NCI-H345 treated with DMSO at 0.1 percent for 48 hours (cell line): ENCODE results near the gene TMEM51.
"Not testable (repeated sequence)": the region's sequence is repeated elsewhere in the genome, so short reads cannot be mapped to it uniquely, and the experiment has no call there.

Experiments used
- DNase-seq: peaks from one replicate; lab custom pipeline; 2025; ENCODE audit not compliant: unreplicated experiment; lab: John Stamatoyannopoulos, UW

Gene TMEM51

DNA sequence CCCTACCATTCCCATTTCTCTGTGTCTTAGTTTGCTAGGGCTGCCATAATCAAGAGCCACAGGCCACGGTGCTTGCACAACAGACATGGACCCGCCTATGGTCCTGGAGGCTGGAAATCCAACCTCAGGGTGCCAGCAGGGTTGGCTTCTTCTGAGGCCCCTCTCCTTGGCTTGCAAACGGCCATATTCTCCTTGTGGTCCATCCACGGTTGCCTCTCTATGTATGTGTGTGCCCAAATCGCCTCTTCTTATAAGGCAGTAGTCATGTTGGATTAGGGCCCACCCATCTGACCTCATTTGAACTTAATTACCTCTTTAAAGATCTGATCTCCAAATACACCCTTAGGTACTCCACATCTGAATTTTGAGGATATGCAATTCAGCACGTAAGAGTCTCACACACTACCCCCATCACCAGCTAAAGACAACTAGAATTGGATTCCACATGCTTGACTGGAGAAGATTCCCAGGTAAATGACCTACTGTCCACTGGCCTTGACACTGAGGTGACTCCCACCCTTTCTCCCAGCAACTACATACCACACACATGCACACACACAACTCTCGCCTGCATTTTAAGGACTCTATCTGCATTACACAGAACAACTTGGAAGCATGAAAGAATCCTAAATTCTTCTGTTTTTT lies 28.3 kb upstream of the TMEM51 start:
- no peak for DNase-seq

DNA sequence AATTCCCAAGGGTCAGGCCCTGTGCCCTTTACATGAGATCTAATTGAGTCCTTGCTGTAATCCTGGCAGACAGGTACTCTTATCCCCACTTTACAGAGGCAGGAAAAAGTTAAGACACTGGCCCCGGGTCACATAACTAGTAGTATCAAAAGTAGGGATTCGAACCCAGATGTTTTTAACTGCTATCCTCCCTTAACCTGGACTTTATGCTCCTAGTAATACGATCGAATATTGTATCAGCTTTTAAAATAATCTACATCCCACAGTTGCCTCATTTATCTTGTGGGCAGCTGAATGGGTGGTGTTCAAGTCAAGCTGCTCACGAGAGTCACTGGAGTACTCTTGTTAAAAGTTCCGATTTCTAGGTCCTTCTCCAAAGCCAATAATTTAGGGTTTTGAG lies 25.5 kb upstream of the TMEM51 start:
- DNase-seq = no peak

- peak; percentile 30 for DNase-seq
Observed at GRCh38 chr1:15128520-15129313, 24.8 kb upstream of the TMEM51 start.

- no peak for DNase-seq
Observed at GRCh38 chr1:15129944-15130343, 23.6 kb upstream of the TMEM51 start.

DNA sequence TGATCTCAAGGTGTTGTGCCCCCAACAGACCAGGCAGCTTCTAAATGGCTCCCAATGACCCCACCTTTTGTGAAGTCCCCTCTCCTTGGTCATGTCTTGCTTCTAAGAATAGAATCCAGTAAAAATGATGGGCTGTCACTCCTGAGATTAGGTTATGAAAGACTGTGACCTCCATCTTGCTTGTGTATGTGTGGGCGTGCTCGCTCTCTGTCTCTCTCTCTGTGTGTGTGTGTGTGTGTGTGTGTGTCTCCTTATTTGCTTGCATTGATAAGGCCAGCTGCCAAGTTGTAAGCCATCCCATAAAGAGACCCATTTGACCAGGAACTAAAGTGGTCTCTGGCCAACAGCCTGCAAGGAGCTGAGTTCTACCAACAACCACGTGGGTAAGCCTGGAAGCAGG lies 22.9 kb upstream of the TMEM51 start:
- no peak for DNase-seq

DNA sequence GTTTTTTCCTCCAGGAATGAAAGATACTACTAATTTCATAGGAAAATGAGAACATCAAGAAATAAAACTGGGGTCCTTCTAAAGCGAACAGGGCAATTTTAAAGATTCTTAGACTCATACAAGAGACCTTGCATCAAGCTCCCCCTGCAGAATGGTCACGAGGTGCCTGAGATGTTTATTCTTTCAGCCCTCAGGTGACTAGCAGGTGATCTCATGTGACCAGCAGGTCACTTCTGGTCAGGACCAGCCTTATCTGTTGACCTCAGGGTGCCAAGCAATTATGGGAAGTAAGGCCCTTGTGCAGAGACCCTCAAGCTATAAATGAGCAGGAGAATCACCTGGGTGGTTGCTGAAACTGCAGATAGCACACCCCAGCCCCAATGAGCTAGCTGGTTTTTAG lies 20.6 kb upstream of the TMEM51 start:
- no peak for DNase-seq

- DNase-seq = no peak
Observed at GRCh38 chr1:15134285-15134684, 19.3 kb upstream of the TMEM51 start.

DNA sequence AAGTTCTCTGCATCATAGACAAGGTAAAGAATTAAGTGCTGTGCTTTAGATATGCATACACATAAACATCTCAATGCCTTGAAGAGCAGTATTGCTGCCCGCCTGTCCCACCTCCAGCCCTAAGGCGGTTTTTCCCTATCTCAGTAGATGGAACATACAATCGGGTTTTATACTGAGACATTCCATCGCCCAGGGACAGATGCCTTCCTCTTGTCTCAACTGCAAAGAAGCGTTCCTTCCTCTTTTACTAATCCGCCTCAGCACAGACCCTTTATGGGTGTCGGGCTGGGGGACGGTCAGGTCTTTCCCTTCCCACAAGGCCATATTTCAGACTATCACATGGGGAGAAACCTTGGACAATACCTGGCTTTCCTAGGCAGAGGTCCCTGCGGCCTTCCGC lies 17.9 kb upstream of the TMEM51 start:
- DNase-seq = not testable (repeated sequence)

GRCh38 chr1:15137809-15138208 lies 15.7 kb upstream of the TMEM51 start:
- no peak for DNase-seq

DNA sequence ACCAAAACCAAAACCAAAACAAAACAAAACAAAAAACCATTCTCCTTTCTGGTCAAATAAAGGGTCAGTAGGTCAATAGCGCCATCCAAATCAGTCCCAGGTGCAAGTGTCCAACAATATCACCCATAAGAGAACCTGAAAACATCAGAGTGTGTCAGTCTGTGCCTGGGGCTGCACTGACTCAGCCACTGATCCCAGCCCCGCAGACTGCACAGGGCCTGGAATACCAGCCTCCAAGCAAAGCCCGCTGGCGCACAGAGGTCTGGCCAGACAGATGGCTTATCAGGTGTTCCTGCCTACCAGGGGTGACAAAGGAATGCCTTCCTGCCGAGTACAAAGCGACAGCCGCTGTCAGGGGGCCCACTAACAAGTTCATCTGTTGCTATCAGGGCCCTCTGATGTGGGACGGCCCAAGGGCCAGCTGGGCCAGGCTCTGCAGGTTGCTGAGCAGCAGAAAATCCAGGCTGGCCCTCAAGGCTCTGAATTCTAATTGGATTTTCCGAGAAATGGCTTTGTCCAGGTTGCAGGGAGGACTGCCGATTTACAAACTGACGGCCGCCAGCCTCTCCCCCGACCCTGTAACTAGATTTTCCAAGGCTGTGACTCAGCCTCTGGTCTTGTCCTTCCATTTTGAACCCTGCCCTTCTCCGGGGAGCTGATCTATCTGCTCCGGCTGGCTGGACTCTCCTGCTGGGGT lies 13.7 kb upstream of the TMEM51 start:
- no peak for DNase-seq

DNA sequence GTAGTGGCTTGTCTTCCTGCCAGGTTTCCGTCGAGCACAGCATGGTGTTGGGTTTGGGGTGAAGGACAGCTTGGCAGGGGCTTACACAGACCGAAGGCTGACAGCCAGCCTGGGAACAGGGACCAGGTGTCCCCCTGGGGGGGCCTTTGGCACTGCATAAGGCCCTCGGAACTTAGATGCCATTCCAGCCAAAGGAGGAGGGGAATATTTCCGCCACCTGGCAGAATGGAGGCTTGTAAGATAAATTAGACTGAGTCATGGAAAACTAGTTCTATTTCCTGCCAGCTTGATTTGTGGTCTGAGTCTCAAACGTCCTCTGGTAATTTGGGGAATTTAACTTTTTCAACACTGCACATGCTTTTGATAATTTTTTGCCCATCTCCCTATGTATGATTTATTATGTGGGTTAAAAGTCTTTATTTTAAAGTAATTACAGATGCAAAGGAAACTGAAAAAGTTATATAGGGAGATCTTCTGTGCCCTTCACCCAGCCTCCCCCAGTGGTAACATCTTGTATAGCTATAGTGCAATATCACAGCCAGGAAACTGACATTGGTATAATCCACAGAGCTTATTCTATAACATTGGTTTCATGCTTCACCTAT lies 11.5 kb upstream of the TMEM51 start:
- no peak for DNase-seq

DNA sequence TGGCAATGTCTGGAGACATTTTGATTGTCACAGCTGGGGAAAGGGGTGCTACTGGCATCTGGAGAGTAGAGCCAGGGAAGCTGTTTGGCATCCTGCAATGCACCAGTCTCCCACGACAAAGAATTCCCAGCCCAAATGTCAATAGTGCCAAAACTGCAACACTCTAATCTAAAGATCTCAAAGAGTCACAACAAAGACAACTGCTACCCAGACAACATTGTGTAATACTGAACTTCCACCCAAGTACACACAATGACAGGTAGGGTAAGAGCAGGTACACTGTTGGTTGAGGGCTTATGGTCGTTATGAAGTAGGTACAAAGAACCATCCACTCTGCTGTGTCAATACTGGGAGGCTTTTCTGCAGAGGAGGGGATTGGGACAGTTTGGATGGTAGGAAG lies 8.2 kb upstream of the TMEM51 start:
- no peak for DNase-seq

- no peak for DNase-seq
Observed at GRCh38 chr1:15146142-15146680, 7.3 kb upstream of the TMEM51 start.

- DNase-seq = no peak
Observed at GRCh38 chr1:15146971-15147376, 6.6 kb upstream of the TMEM51 start.

- DNase-seq = no peak
Observed at GRCh38 chr1:15148004-15148403, 5.5 kb upstream of the TMEM51 start.

- DNase-seq = no peak
Observed at GRCh38 chr1:15148475-15148874, 5.1 kb upstream of the TMEM51 start.

DNA sequence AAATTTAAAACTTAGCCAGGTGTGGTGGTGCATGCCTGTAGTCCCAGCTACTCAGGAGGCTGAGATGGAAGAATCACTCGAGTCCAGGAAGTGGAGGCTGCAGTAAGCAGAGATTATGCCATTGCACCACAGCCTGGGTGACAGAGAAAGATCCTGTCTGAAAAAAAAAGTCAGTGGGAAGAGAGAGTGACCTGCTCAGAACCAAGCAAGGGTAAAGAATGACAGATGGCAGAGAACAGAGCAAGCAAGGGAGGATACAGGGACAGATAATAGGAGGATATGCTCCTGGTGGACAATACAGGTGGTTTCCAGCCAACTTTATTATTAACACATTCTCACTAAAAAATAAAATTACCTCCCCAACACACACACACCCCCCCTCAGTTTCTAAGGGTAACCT lies 4.6 kb upstream of the TMEM51 start:
- no peak for DNase-seq

DNA sequence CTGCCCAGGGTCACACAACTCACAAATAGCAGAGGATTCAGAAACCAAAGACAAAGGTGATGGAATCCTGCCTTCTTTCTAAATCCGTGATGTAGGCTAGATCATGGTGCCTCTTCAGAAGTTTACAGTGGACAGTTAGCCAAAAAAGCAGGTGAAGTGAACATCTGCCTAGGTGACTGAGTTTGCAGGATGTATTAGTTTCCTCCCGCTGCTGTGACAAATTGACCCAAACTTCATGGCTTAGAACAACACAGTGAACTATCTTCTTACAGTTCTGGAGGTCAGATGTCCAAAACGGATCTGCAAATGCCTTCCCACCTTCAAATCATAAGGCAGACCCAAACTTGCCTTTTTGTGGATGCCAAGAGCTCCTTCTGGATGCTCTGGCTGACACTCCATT lies 3.2 kb upstream of the TMEM51 start:
- no peak for DNase-seq

GRCh38 chr1:15151377-15151806 lies 2.2 kb upstream of the TMEM51 start:
- no peak for DNase-seq

GRCh38 chr1:15151871-15152270 lies 1.7 kb upstream of the TMEM51 start:
- no peak for DNase-seq
